H4 (cell line): ENCODE data around the gene MICAL3. TPM values are rescaled to one million over a fixed set of nuclear protein-coding genes. Genes with fewer than 3 reads are reported as not detected.
"Not testable (repeated sequence)": the region's sequence is repeated elsewhere in the genome, so short reads cannot be mapped to it uniquely, and the experiment has no call there.

Experiments used
- DNase-seq: peaks from one replicate; pipeline ENCODE4 v3.0.0-alpha.2; 2015; ENCODE audit warnings: low spot score
- total RNA-seq: library from RNA; depleted of rRNA; stranded (reverse); fragments of >200 nt; shearing (Covaris generic); gene quantifications from 2 replicates; pipeline ENCODE4 v1.2.3, GENCODE V29; 2014

Gene MICAL3
- total RNA-seq, 1 experiment from 2014 or later: 7.0 TPM

DNA sequence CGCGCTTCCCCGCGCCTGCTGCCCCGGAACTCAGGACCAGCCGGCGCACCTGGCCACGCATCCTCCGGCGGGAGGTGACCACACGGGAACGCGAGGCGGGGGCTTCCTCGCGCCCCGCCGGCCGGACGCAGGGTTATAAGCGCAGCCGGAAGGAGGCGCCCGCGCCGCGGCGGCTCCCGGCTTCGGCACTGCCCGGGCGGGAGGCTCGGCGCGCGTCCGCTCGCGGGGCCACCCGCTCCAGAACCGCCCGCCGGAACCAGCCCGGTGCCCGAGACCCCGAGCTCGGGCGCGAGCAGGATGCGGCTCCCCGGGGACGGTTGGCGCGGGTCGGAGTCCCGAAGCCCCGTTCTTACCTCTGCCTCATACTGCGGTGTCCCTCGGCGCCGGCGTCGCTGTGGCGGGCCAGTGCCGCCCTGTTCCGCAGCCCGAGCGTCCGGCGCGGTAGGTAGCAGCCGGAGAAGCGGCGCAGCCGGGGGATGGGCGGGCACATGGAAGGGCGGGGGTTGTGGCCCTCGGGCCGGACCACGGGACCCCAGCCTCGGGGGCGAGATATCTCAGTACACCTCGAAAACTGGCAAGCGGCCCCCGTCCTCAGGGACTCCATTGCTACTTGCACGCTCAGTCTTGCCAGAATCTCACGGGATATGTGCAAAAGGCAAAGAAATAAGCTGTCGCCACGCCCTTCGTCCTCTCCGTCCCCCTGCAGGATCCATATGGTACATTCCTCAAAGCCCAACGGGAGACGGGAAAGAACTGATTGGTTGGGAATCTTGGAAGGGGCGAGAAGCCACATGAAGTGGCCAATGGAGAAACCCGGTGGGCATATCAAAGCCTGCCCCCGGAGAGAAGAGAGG is 23.1 kb downstream of the MICAL3 start:
- DNase-seq: peak; percentile 94

- no peak for DNase-seq
Measured at GRCh38 chr22:18000441-18001039, 23.8 kb downstream of the MICAL3 start.

GRCh38 chr22:17999851-18000250 is 24.5 kb downstream of the MICAL3 start:
- no peak for DNase-seq

- no peak for DNase-seq
Measured at GRCh38 chr22:17998913-17999312, 25.4 kb downstream of the MICAL3 start.

GRCh38 chr22:17997456-17997855 is 26.9 kb downstream of the MICAL3 start:
- no peak for DNase-seq

DNA sequence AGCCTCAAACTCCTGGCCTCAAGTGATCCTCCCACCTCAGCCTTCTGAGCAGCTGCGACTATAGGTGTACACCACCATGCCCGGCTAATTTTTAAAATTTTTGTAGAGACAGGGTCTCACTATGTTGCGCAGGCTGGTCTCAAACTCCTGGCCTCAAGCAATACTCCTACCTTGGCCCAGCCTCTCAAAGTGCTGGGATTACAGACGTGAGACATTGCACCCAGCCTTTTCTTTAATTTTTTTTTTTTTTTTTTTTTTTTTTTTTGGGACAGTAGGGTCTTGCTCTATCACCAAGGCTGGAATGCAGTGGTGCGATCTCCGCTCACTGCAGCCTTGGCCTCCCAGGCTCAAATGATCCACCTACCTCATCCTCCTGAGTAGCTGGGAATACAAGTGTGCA is 29.1 kb downstream of the MICAL3 start:
- DNase-seq: not testable (repeated sequence)

DNA sequence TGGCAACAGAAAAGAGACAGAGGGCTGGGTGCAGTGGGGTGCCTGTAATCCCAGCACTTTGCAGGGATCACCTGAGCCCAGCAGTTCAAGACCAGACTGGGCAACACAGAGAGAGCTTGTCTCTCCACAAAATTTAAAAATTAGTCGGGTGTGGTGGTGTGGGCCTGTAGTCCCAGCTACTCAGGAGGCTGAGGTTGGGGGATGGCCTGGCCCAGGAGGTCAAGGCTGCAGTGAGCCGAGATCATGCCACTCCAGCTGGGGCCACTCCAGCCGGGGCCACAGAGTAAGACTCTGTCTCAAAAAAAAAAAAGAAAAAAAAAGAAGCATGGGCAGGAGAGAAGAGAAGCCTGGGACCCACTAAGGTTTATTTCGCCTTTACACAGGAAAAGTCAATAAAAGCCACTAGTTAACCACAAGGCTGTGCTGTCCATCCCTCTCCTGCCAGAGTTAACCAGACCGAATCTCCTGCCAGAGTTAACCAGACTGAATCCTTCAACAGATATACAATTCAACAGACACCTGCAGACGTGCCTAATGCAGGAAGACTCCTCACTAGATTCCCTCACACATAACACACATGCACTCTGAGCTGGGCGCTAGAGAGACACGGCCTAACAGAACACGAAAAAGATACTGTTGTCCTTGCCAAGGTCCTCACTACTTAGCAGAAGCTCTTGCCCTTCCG is 29.8 kb downstream of the MICAL3 start:
- no peak for DNase-seq

DNA sequence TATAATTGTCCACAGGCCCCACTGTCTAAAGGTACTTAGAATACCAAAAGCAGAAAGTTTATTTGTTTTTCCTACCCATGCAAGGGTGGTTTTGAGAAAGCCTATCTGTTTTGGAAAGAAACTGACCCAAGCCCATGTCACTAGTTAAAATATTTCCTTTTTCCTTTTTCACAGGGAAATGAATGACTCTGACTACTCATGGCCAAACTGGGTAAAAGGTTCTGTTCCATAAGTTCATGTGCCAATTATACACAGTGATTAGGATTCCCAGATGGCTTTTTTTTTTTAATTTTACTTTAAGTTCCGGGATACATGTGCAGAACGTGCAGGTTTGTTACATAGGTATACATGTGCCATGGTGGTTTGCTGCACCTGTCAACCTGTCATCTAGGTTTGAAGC is 31.4 kb downstream of the MICAL3 start:
- DNase-seq: not testable (repeated sequence)

- DNase-seq: not testable (repeated sequence)
Measured at GRCh38 chr22:17991992-17992391, 32.4 kb downstream of the MICAL3 start.

DNA sequence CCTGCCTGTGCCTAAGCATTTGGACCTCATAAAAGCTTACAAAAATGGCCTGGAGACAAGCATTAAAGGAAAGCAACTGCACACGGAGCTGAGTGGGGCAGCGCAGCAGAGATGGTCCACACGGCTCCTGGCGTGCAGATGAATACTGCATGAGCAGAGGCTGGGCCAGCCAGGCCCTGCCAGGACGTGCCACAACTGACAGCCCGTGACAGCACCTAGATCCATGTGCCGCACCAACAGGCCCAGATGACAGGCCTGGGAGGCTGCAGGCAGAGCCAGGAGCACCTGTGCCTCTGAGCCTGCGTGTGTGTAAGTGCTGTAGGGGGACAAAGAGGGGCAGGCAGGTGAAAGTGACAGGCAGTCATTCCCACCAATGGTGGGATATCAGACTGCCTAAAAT is 33.4 kb downstream of the MICAL3 start:
- DNase-seq: no peak

GRCh38 chr22:17990147-17990546 is 34.2 kb downstream of the MICAL3 start:
- no peak for DNase-seq

GRCh38 chr22:17988800-17989513 is 35.4 kb downstream of the MICAL3 start:
- no peak for DNase-seq

- DNase-seq: no peak
Measured at GRCh38 chr22:17985606-17986005, 38.8 kb downstream of the MICAL3 start.

DNA sequence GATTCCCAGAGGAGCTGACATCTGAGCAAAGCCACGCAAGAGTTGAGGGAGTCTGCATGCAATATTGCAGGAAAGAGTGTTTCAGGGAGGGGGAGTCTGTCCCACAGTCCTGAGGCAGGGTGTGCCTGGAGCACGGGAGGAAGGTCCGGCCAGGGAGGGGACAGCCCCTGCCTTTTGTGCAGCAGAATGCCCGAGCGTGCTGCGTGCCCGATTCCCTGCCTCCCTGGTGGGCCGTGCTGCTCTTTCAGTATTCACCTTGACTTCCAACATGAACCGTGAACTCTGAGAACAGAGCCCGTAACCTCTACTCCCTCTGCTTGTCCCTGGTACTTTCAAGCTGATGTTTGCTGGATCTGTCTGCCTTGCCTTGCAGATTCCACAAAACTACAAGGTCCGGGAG is 39.3 kb downstream of the MICAL3 start:
- not testable (repeated sequence) for DNase-seq

DNA sequence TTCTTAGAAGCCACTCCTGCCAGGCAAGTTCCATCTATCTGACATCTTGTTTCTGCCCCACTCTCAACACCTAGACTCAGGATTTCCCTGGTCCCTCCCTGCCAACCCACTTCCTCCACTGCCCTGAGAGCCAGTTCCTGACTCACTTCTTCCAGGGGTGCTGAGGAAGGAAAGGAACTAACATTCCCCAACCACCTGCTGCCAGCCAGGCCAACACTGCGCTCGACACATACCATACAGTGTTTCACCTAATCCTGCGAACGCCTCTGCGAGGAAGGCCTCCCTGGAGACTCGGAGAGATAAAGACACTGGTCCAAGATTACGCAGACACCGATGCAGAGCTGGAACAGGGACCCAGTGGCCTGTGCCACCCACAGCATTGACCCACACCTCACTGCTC is 40.2 kb downstream of the MICAL3 start:
- no peak for DNase-seq

DNA sequence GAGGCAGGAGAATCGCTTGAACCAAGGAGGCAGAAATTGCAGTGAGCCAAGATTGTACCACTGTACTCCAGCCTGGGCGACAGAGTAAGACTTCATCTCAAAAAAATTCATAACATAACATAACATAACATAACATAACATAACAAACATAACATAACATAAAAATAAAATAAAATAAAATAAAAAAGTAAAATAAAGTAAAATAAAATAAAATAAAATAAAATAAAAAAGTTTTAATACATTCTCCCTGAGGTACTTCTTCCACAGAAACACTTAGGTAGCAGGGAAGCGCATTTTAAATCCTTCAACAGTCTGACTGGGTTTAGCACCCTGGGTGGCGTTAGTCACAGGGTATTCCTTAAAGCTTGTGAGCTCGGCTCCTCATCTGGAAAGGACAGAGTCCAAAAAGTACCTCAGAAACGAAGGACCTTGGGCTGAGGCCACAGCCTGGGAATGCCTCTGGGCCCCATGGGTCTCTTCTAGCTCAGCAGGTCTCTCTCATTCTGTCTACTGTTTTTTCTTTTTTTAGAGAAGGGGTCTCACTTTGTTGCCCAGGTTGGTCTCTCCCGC is 41.7 kb downstream of the MICAL3 start:
- no peak for DNase-seq

DNA sequence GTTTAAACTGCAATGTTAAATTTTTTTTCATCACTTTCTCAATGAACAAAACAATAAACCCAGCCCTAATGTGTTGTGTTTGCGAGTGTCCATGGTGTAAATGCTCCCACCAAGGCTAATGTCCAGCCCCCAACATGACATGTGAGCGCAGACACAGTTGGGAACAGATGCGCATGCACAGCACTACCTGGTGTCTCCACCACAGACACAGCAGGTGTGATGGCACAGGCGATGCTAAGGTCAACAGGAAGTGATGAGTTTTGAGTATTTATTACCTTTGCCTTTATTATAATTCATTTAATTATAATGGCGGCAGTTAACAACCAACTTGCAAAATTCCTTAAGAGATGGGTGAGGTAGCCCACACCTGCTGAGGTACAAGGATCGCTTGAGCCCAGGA is 42.9 kb downstream of the MICAL3 start:
- no peak for DNase-seq

DNA sequence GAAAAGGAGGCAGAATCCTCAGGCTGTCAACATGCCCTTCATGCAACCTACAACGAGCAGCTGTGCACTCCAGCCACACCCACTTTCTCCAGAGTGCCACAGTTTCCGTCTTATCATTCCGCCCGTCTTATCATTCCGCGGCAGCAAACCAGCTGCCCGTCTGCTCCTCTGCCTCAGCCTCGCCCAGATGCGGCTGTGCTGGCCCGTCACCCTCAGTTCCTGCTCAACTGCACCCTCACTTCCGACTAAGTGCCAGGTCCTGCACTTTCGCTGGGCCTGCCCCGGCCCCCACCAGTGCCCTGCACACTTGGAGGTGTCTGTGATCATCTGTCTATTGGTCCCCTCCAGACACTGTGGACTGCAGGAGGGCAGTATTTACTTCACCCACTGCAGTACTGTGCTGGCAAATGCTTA is 43.7 kb downstream of the MICAL3 start:
- DNase-seq: no peak

- DNase-seq: no peak
Measured at GRCh38 chr22:17980015-17980590, 44.3 kb downstream of the MICAL3 start.

- no peak for DNase-seq
Measured at GRCh38 chr22:17978027-17978426, 46.3 kb downstream of the MICAL3 start.

GRCh38 chr22:17977371-17977770 is 47.0 kb downstream of the MICAL3 start:
- DNase-seq: no peak
